SK-N-SH (cell line): Measurements from ENCODE around the gene JPH3.

Source experiments
- EZH2phosphoT487 ChIP-seq: fragments of 200-600 bp; sonication (generic); IDR thresholded peaks from 2 replicates; pipeline ENCODE4 v1.6.1; 2017; ENCODE audit warnings: low read depth, mixed run types, mild to moderate bottlenecking, antibody characterized with exemption, moderate library complexity, borderline replicate concordance
- NFIC ChIP-seq: IDR thresholded peaks from 2 replicates; pipeline ENCODE4 v1.4.0; 2012; ENCODE audit warnings: borderline replicate concordance
- POLR2AphosphoS5 ChIP-seq: IDR thresholded peaks from 2 replicates; pipeline ENCODE4 v1.6.1; 2012; ENCODE audit warnings: low read depth, low read length
- RAD21 ChIP-seq: IDR thresholded peaks from 2 replicates; pipeline ENCODE4 v1.6.1; 2012; ENCODE audit warnings: mild to moderate bottlenecking, low read length
- RXRA ChIP-seq: IDR thresholded peaks from 2 replicates; pipeline ENCODE4 v1.4.0; 2012; ENCODE audit warnings: low read depth, mild to moderate bottlenecking, borderline replicate concordance
- SIN3A ChIP-seq: IDR thresholded peaks from 2 replicates; pipeline ENCODE4 v1.6.1; 2012; ENCODE audit warnings: low read depth, mild to moderate bottlenecking, low read length, moderate library complexity, borderline replicate concordance
- TCF12 ChIP-seq: IDR thresholded peaks from 2 replicates; pipeline ENCODE4 v1.4.0; 2012
- TEAD4 ChIP-seq: IDR thresholded peaks from 2 replicates; pipeline ENCODE4 v1.4.0; 2012; ENCODE audit warnings: mild to moderate bottlenecking, borderline replicate concordance; ENCODE audit not compliant: insufficient read depth
- USF2 ChIP-seq: fragments of 150-350 bp; IDR thresholded peaks from 2 replicates; pipeline ENCODE4 v1.6.1; 2017; ENCODE audit warnings: antibody characterized with exemption, low read length, low read depth, borderline replicate concordance
- TF ChIP-seq, protein P1 (sequence below): fragments of 200-600 bp; sonication (generic); IDR thresholded peaks from 2 replicates; pipeline ENCODE4 v1.6.1; 2017; ENCODE audit warnings: antibody characterized with exemption, mild to moderate bottlenecking, moderate library complexity
- TF ChIP-seq, protein P2 (sequence below): IDR thresholded peaks from 2 replicates; pipeline ENCODE4 v1.4.0; 2012; ENCODE audit warnings: low read depth, borderline replicate concordance
- TF ChIP-seq, protein P3 (sequence below): IDR thresholded peaks from 2 replicates; pipeline ENCODE4 v1.4.0; 2012; ENCODE audit warnings: low read depth, borderline replicate concordance
- TF ChIP-seq, protein P4 (sequence below): IDR thresholded peaks from 2 replicates; pipeline ENCODE4 v1.4.0; 2012; ENCODE audit warnings: low read depth

DNA sequence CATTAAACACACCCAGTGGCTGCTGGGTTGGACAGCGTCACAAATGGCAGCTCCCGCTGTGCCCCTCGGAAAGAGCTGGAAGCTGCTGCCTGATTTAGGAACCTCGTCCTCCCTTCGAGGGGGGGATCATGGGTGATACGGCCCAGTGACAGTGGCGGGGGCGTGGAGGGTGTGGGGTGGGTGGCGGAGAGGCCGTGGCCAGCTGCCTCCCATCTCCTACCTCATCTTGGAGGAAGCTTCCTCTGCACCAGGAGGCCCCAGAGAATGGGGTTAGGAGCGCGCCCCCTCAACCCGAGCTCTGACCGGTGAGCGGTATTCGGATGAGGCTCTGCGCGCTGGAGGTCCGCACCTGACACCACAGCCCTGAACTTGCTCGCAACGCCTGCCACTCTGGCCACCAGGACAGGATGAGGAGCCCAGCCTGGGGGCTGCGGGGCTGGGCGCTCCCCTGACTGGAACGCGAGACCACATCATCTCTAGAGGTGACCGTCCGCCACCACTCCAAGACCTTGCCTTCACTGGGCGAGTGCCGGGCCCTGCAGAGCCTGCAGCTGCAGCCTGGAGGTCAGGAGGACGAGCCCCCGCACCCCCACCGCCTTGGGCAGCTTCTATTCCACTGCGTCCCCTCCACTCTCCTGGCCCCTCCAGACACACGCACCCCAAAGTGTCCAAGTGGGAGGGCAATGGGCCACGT, 82.5 kb downstream of the JPH3 start:
- TF ChIP-seq, protein P1, sequence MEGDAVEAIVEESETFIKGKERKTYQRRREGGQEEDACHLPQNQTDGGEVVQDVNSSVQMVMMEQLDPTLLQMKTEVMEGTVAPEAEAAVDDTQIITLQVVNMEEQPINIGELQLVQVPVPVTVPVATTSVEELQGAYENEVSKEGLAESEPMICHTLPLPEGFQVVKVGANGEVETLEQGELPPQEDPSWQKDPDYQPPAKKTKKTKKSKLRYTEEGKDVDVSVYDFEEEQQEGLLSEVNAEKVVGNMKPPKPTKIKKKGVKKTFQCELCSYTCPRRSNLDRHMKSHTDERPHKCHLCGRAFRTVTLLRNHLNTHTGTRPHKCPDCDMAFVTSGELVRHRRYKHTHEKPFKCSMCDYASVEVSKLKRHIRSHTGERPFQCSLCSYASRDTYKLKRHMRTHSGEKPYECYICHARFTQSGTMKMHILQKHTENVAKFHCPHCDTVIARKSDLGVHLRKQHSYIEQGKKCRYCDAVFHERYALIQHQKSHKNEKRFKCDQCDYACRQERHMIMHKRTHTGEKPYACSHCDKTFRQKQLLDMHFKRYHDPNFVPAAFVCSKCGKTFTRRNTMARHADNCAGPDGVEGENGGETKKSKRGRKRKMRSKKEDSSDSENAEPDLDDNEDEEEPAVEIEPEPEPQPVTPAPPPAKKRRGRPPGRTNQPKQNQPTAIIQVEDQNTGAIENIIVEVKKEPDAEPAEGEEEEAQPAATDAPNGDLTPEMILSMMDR, result no peak
- no peak for TF ChIP-seq TEAD4
- TF ChIP-seq EZH2phosphoT487, result no peak
- TF ChIP-seq, protein P2, sequence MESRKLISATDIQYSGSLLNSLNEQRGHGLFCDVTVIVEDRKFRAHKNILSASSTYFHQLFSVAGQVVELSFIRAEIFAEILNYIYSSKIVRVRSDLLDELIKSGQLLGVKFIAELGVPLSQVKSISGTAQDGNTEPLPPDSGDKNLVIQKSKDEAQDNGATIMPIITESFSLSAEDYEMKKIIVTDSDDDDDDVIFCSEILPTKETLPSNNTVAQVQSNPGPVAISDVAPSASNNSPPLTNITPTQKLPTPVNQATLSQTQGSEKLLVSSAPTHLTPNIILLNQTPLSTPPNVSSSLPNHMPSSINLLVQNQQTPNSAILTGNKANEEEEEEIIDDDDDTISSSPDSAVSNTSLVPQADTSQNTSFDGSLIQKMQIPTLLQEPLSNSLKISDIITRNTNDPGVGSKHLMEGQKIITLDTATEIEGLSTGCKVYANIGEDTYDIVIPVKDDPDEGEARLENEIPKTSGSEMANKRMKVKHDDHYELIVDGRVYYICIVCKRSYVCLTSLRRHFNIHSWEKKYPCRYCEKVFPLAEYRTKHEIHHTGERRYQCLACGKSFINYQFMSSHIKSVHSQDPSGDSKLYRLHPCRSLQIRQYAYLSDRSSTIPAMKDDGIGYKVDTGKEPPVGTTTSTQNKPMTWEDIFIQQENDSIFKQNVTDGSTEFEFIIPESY, result no peak
- TF ChIP-seq RAD21, result no peak
- TF ChIP-seq, protein P3, sequence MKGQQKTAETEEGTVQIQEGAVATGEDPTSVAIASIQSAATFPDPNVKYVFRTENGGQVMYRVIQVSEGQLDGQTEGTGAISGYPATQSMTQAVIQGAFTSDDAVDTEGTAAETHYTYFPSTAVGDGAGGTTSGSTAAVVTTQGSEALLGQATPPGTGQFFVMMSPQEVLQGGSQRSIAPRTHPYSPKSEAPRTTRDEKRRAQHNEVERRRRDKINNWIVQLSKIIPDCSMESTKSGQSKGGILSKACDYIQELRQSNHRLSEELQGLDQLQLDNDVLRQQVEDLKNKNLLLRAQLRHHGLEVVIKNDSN, result no peak
- TF ChIP-seq, protein P4, sequence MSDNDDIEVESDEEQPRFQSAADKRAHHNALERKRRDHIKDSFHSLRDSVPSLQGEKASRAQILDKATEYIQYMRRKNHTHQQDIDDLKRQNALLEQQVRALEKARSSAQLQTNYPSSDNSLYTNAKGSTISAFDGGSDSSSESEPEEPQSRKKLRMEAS, result no peak
- TF ChIP-seq NFIC, result no peak
- TF ChIP-seq TCF12, result no peak
- TF ChIP-seq POLR2AphosphoS5, result no peak
- no peak for TF ChIP-seq USF2
- no peak for TF ChIP-seq SIN3A
- TF ChIP-seq RXRA, result no peak
